Measurements from ENCODE around the gene BRINP1. TPM values are rescaled to one million over a fixed set of nuclear protein-coding genes. Genes with fewer than 3 reads are reported as not detected.

Gene BRINP1
- total RNA-seq (2013; cell fraction: nucleolus; rRNA removed): not detected in 2 replicates
- not detected in 2 replicates for total RNA-seq (2014; rRNA removed)
- not detected in 2 replicates for total RNA-seq (2014; rRNA removed; fragmentation: Illumina TruSeq; extraction: Trizol)
- not detected in 2 replicates for total RNA-seq (2021)
- polyA plus RNA-seq (2011; ENCODE audit: low read depth): not detected
- not detected in 2 replicates for polyA plus RNA-seq (2011; rRNA removed)
- not detected in 2 replicates for polyA plus RNA-seq (2011; cell fraction: cytosol; rRNA removed)
- not detected in 2 replicates for polyA plus RNA-seq (2011; cell fraction: nucleus; rRNA removed)
- polyA plus RNA-seq (2012): 0.04 TPM in 1 of 2 replicates, not detected in the other
- polyA plus RNA-seq (2014; fragmentation: Illumina TruSeq; extraction: Trizol): 0.06 TPM in 1 of 2 replicates, not detected in the other
- polyA plus RNA-seq (2014; fragmentation: Nextera tagmentation; extraction: Ambion mirVana): not detected
- polyA plus RNA-seq (2014; rRNA removed): not detected in 2 replicates
- not detected for polyA plus RNA-seq (2016; fragmentation: Nextera tagmentation; extraction: Ambion mirVana)
- polyA minus RNA-seq (2011; rRNA and poly(A)+ RNA removed): not detected in 2 replicates
- polyA minus RNA-seq (2011; cell fraction: cytosol; rRNA and poly(A)+ RNA removed): not detected in 2 replicates
- not detected in 2 replicates for polyA minus RNA-seq (2011; cell fraction: nucleus; rRNA and poly(A)+ RNA removed)
- percentile 1 among the genes with signal in this experiment for Bru-seq, nascent RNA
- BruChase-seq, experiment 1, labeled RNA remaining after a 6-hour chase: percentile 1 among the genes with signal in this experiment
- BruChase-seq, experiment 2, labeled RNA remaining after a 2-hour chase: percentile 1 among the genes with signal in this experiment
- long read RNA-seq, experiment 1: 0 reads
- long read RNA-seq, experiment 2: 0 reads

GRCh38 chr9:119368681-119369581 lies at the start of gene BRINP1:
BRINP1 (minus strand) TSS chr9:119369435; CDS start chr9:119313355, 56,080 bp downstream.
- 61% methylated on average over 45 of the region's 91 CpGs for WGBS (ENCODE audit: insufficient coverage, insufficient replicate concordance, low lambda C conversion rate, missing lambda C conversion rate)
- intact Hi-C loops (cut with micrococcal nuclease; ENCODE audit: unreplicated experiment) (loop anchor here (10.0 kb wide), 1 partner anchor 1724 kb away; no protein-coding TSS in a partner anchor), in situ Hi-C loops (cut with MboI) (no loop called here)
- H3K27ac ChIP-seq (ENCODE audit: control insufficient read depth, insufficient read depth): no peak within 1 kb of the TSS
- H3K9me3 ChIP-seq (replicated peaks; ENCODE audit: control insufficient read depth, insufficient read depth, low read length): no peaks in the 10 kb centered on the region
- H3K4me3 ChIP-seq: no peak within 1 kb of the TSS
- CTCF ChIA-PET: no interaction called here
- FAIRE-seq: no peak
- no peak within 1 kb of the TSS for H3K4me2 ChIP-seq (ENCODE audit: control insufficient read depth, insufficient read depth)
- no peak for ATAC-seq
- DNase-seq (ENCODE audit: low read depth, low spot score): no peak
- RAD21 ChIA-PET (ENCODE audit: unreplicated experiment): no interaction called here
- SMC1A ChIA-PET (ENCODE audit: uncharacterized antibody, unreplicated experiment): no interaction called here
- no TSS peak for BruUV-seq (replicated peaks)
- no peaks in the 10 kb centered on the region for H3K79me2 ChIP-seq (ENCODE audit: control insufficient read depth, insufficient read depth, low read length)
- no peaks in the 10 kb centered on the region for H4K20me1 ChIP-seq (ENCODE audit: control insufficient read depth, insufficient read depth)
- H2AFZ ChIP-seq (ENCODE audit: control insufficient read depth, low read depth, low read length): no peak within 1 kb of the TSS
- POLR2A ChIA-PET: no interaction called here
- no peak within 1 kb of the TSS for H3K9ac ChIP-seq (ENCODE audit: control insufficient read depth, insufficient read depth, low read length)
- TF ChIP-seq SIX5 (IDR thresholded peaks at IDR 0.05; ENCODE audit: low read depth, low read length, severe bottlenecking) (no peak), EZH2 (IDR thresholded peaks at IDR 0.05; ENCODE audit: borderline replicate concordance, control insufficient read depth, low read depth, low read length) (no peak), NFYB (IDR thresholded peaks at IDR 0.05; ENCODE audit: insufficient read depth, low read depth, low read length) (no peak), ZBTB40 (IDR thresholded peaks at IDR 0.05; ENCODE audit: borderline replicate concordance) (no peak), SUZ12 (IDR thresholded peaks at IDR 0.05; ENCODE audit: unreplicated experiment) (peak; percentile 65), NFXL1 (IDR thresholded peaks at IDR 0.05; ENCODE audit: borderline replicate concordance) (no peak), BHLHE40 (IDR thresholded peaks at IDR 0.05; ENCODE audit: borderline replicate concordance in 1 of 2, low read depth in 2 of 2, low read length in 1 of 2) (no peak), ZNF274 (IDR thresholded peaks at IDR 0.05; ENCODE audit: insufficient read depth, insufficient read length) (no peak)
- H3K27me3 ChIP-seq (replicated peaks in 1 of 2; ENCODE audit: control insufficient read depth in 2 of 2, insufficient read depth in 2 of 2, low read length in 1 of 2): peaks cover 0 to 1% of the 10 kb centered on the region in 2 experiments; a peak in 2 of 4 replicates
- H3K4me1 ChIP-seq (ENCODE audit: control insufficient read depth, insufficient read depth, low read length): no peaks in the 10 kb centered on the region
- H3K36me3 ChIP-seq (ENCODE audit: control insufficient read depth in 2 of 2, insufficient read depth in 2 of 2, low read length in 1 of 2): no peaks in the 10 kb centered on the region

Measured in GM12878 (cell line).